Skin epidermis (tissue), 12 donors: ENCODE data around the gene IPMK.

Experiments
- H3K27ac ChIP-seq, 21 experiments: fragments of 200-600 bp; sonication (generic) in 11 of 21; one replicate each; pipeline ENCODE4 v1.5.0; 2020; ENCODE audit warnings: mild to moderate bottlenecking in 3 of 21, inconsistent platforms in 2 of 21, moderate library complexity in 2 of 21
- H3K4me3 ChIP-seq, 7 experiments: fragments of 200-600 bp; sonication (generic) in 2 of 7; one replicate each; pipeline ENCODE4 v1.5.0; 2020; ENCODE audit warnings: inconsistent platforms in 2 of 7, mild to moderate bottlenecking in 2 of 7, moderate library complexity in 1 of 7

Gene IPMK

GRCh38 chr10:58267713-58268453 lies at the start of gene IPMK:
Gene IPMK, minus strand, starts transcription at chr10:58267894. Its CDS starts 283 bp downstream, at chr10:58267611.
- Histone ChIP-seq H3K4me3 (peak within 1 kb of the TSS; percentile 60 to 90 (median 78)), H3K27ac (peak within 1 kb of the TSS; percentile 84 to 100 (median 95))

GRCh38 chr10:58316874-58317273 lies 49.2 kb upstream of the IPMK start:
- Histone ChIP-seq H3K4me3 (no peak overlapping the region), H3K27ac (no peak overlapping the region)

- no peak overlapping the region for H3K4me3 ChIP-seq
- no peak overlapping the region for H3K27ac ChIP-seq
Measured at GRCh38 chr10:58311026-58311425, 43.3 kb upstream of the IPMK start.

GRCh38 chr10:58307676-58308075 lies 40.0 kb upstream of the IPMK start:
- no peak overlapping the region for H3K4me3 ChIP-seq
- H3K27ac ChIP-seq, result no peak overlapping the region

- H3K27ac ChIP-seq, result no peak overlapping the region
- no peak overlapping the region for H3K4me3 ChIP-seq
Measured at GRCh38 chr10:58305821-58306220, 38.1 kb upstream of the IPMK start.

- Histone ChIP-seq H3K27ac (no peak overlapping the region), H3K4me3 (no peak overlapping the region)
Measured at GRCh38 chr10:58304099-58304633, 36.5 kb upstream of the IPMK start.

GRCh38 chr10:58302254-58302653 lies 34.6 kb upstream of the IPMK start:
- Histone ChIP-seq H3K4me3 (no peak overlapping the region), H3K27ac (no peak overlapping the region)

GRCh38 chr10:58300676-58301075 lies 33.0 kb upstream of the IPMK start:
- Histone ChIP-seq H3K4me3 (no peak overlapping the region), H3K27ac (no peak overlapping the region)

- H3K27ac ChIP-seq, result no peak overlapping the region
- no peak overlapping the region for H3K4me3 ChIP-seq
Measured at GRCh38 chr10:58299580-58299979, 31.9 kb upstream of the IPMK start.

GRCh38 chr10:58293989-58294388 lies 26.3 kb upstream of the IPMK start:
- H3K4me3 ChIP-seq, result no peak overlapping the region
- H3K27ac ChIP-seq, result no peak overlapping the region

- H3K4me3 ChIP-seq, result no peak overlapping the region
- no peak overlapping the region for H3K27ac ChIP-seq
Measured at GRCh38 chr10:58291538-58292174, 24.0 kb upstream of the IPMK start.

GRCh38 chr10:58282615-58283014 lies 14.9 kb upstream of the IPMK start:
- peak overlapping the region in 7 of 21 experiments; percentile 7 to 69 (median 28) for H3K27ac ChIP-seq

GRCh38 chr10:58281092-58281752 lies 13.5 kb upstream of the IPMK start:
- Histone ChIP-seq H3K4me3 (no peak overlapping the region), H3K27ac (peak overlapping the region in 9 of 21 experiments; percentile 9 to 73 (median 26))

More at GRCh38 chr10:58282615-58283014, 14.9 kb upstream of the IPMK start:
- no peak overlapping the region for H3K4me3 ChIP-seq

- Histone ChIP-seq H3K4me3 (no peak overlapping the region), H3K27ac (peak overlapping the region in 6 of 21 experiments; percentile 6 to 70 (median 38))
Measured at GRCh38 chr10:58280477-58280876, 12.8 kb upstream of the IPMK start.

GRCh38 chr10:58278962-58279307 lies 11.2 kb upstream of the IPMK start:
- Histone ChIP-seq H3K27ac (no peak overlapping the region), H3K4me3 (no peak overlapping the region)

GRCh38 chr10:58278274-58278961 lies 10.7 kb upstream of the IPMK start:
- Histone ChIP-seq H3K27ac (no peak overlapping the region), H3K4me3 (no peak overlapping the region)

- no peak overlapping the region for H3K27ac ChIP-seq
Measured at GRCh38 chr10:58275908-58276307, 8.2 kb upstream of the IPMK start.

GRCh38 chr10:58275261-58275660 lies 7.6 kb upstream of the IPMK start:
- Histone ChIP-seq H3K4me3 (no peak overlapping the region), H3K27ac (no peak overlapping the region)

More at GRCh38 chr10:58275908-58276307, 8.2 kb upstream of the IPMK start:
- no peak overlapping the region for H3K4me3 ChIP-seq

- Histone ChIP-seq H3K4me3 (peak overlapping the region; percentile 60 to 90 (median 78)), H3K27ac (peak overlapping the region in 20 of 21 experiments; percentile 69 to 100 (median 90))
Measured at GRCh38 chr10:58269782-58270290, 2.1 kb upstream of the IPMK start.
